K562 (cell line): Measurements from ENCODE around the gene MEIS2. TPM values are rescaled to one million over a fixed set of nuclear protein-coding genes. Genes with fewer than 3 reads are reported as not detected.

ENCODE experiments used
- ATAC-seq: fragments of 200-7000 bp; cut with Tn5 transposase; 3 replicates; pipeline ENCODE4 v1.9.1; 2020; ENCODE audit warnings: moderate library complexity
- BruUV-seq: library from RNA; stranded (reverse); fragments of 400-500 nt; replicated peaks from 2 replicates; lab custom pipeline; 2021; lab: Mats Ljungman, UMichigan
- CTCF ChIA-PET: fragments of 300-600 bp; formaldehyde crosslinking; extraction: SDS; loops from one replicate; lab custom pipeline; 2021; ENCODE audit warnings: low intra/inter-chr PET ratio; lab: Yijun Ruan, JAX
- POLR2A ChIA-PET: fragments of 300-600, 350-650 bp; sonication (Branson Sonifier 250); formaldehyde crosslinking; extraction: SDS; loops from one replicate; lab custom pipeline; 2021; ENCODE audit warnings: antibody characterized with exemption, inconsistent platforms; lab: Yijun Ruan, JAX
- DNase-seq, 4 experiments: peaks; one replicate each; pipeline versions ENCODE4 v3.0.0 to v3.0.0-alpha.2; 2011 to 2018; ENCODE audit warnings: low spot score in 3 of 4, mixed read lengths in 3 of 4; ENCODE audit errors: extremely low read depth in 1 of 4
- FAIRE-seq: peaks from 2 replicates; lab custom pipeline; 2011; peaks lifted over from hg19 to GRCh38; lab: Jason Lieb, UNC
- H2AFZ ChIP-seq: 2 replicates; pipeline ENCODE4 v1.6.0; 2011; ENCODE audit warnings: low read depth, low read length, control low read depth, inconsistent platforms
- H3K27ac ChIP-seq: fragments of 200-600 bp; 3 replicates; pipeline ENCODE4 v1.8.0; 2011; ENCODE audit warnings: low read depth, mild to moderate bottlenecking, control low read depth, inconsistent platforms, low read length, moderate library complexity, mixed read lengths; ENCODE audit errors: extremely low read depth
- H3K27me3 ChIP-seq, 2 experiments: fragments of 300-600 bp in 1 of 2; 2 replicates in 1 of 2; 3 replicates in 1 of 2; pipeline versions ENCODE4 v1.6.0 to v1.8.0; 2011; ENCODE audit warnings: inconsistent platforms in 2 of 2, low read length in 2 of 2, mild to moderate bottlenecking in 1 of 2, mixed read lengths in 1 of 2, moderate library complexity in 1 of 2; ENCODE audit not compliant: control insufficient read depth in 2 of 2, insufficient read depth in 2 of 2
- H3K36me3 ChIP-seq: fragments of 300-600 bp; 3 replicates; pipeline ENCODE4 v1.8.0; 2011; ENCODE audit warnings: mild to moderate bottlenecking, low read length, inconsistent platforms; ENCODE audit not compliant: control insufficient read depth, insufficient read depth
- H3K4me1 ChIP-seq, 2 experiments: fragments of 200-600 bp in 1 of 2; replicated peaks in 1 of 2; 2 replicates in 1 of 2; 3 replicates in 1 of 2; pipeline versions ENCODE4 v1.5.1 to v1.8.0; 2011; ENCODE audit warnings: inconsistent platforms in 2 of 2, low read length in 2 of 2, mild to moderate bottlenecking in 1 of 2, mixed read lengths in 1 of 2, moderate library complexity in 1 of 2; ENCODE audit not compliant: control insufficient read depth in 2 of 2, insufficient read depth in 2 of 2
- H3K4me2 ChIP-seq: 2 replicates; pipeline ENCODE4 v1.6.1; 2011; ENCODE audit warnings: low read length, control low read depth, inconsistent platforms, mixed read lengths; ENCODE audit not compliant: insufficient read depth
- H3K4me3 ChIP-seq: fragments of 200-600 bp; sonication (generic), shearing (Covaris generic); 2 replicates; pipeline ENCODE4 v1.5.1; 2016; ENCODE audit warnings: control low read depth, inconsistent platforms
- H3K79me2 ChIP-seq: fragments of 200-600 bp; 3 replicates; pipeline ENCODE4 v1.8.0; 2011; ENCODE audit warnings: low read length, inconsistent platforms; ENCODE audit not compliant: control insufficient read depth, insufficient read depth
- H3K9ac ChIP-seq, 2 experiments: 2 replicates each; pipeline versions ENCODE4 v1.6.0 to v1.6.1; 2011; ENCODE audit warnings: low read depth in 2 of 2, low read length in 2 of 2, control low read depth in 1 of 2, inconsistent platforms in 1 of 2, mild to moderate bottlenecking in 1 of 2, mixed read lengths in 1 of 2; ENCODE audit not compliant: insufficient read depth in 1 of 2
- H3K9me1 ChIP-seq: one replicate; pipeline ENCODE4 v1.6.0; 2011; ENCODE audit warnings: inconsistent platforms, mild to moderate bottlenecking, low read length, moderate library complexity; ENCODE audit not compliant: control insufficient read depth, insufficient read depth
- H3K9me3 ChIP-seq: replicated peaks from 2 replicates; pipeline ENCODE4 v1.5.1; 2011; ENCODE audit warnings: low read depth, low read length, inconsistent platforms; ENCODE audit not compliant: control insufficient read depth, insufficient read depth
- H4K20me1 ChIP-seq: replicated peaks from 2 replicates; pipeline ENCODE4 v1.6.1; 2011; ENCODE audit warnings: low read length, inconsistent platforms, mixed read lengths; ENCODE audit not compliant: control insufficient read depth, insufficient read depth
- ESRRA ChIP-seq: fragments of 450-650 bp; IDR thresholded peaks from 2 replicates; pipeline ENCODE4 v1.6.1; 2014; ENCODE audit warnings: low read depth, mild to moderate bottlenecking, moderate library complexity, borderline replicate concordance
- FOSL1 ChIP-seq: fragments of 200-800 bp; sonication (Bioruptor generic); conservative IDR thresholded peaks from 2 replicates; pipeline ENCODE4 v1.6.1; 2016; ENCODE audit warnings: missing genetic modification characterization, missing compliant biosample characterization
- JUNB ChIP-seq: fragments of 450-650 bp; formaldehyde crosslinking; conservative IDR thresholded peaks from 2 replicates; pipeline ENCODE4 v1.4.0; 2020; ENCODE audit warnings: mild to moderate bottlenecking
- MGA ChIP-seq: fragments of 450-650 bp; IDR thresholded peaks from 2 replicates; pipeline ENCODE4 v1.6.1; 2016; ENCODE audit warnings: mild to moderate bottlenecking, moderate library complexity
- MYBL2 ChIP-seq, 2 experiments: fragments of 450-650 bp in 1 of 2; sonication (generic) in 1 of 2; formaldehyde crosslinking in 1 of 2; IDR thresholded peaks; 2 replicates each; pipeline versions ENCODE4 v1.6.1 to v1.8.1; 2017 to 2022; ENCODE audit warnings: borderline replicate concordance in 1 of 2, inconsistent platforms in 1 of 2, low read depth in 1 of 2, mild to moderate bottlenecking in 1 of 2, missing genetic modification reagents in 1 of 2, moderate library complexity in 1 of 2
- SIN3A ChIP-seq, 2 experiments: fragments of 150-350 bp in 1 of 2; IDR thresholded peaks; 2 replicates each; pipeline ENCODE4 v1.6.1; 2011 to 2016; ENCODE audit warnings: borderline replicate concordance in 2 of 2, low read depth in 2 of 2, low read length in 2 of 2, mild to moderate bottlenecking in 2 of 2, moderate library complexity in 2 of 2; ENCODE audit not compliant: control insufficient read depth in 1 of 2
- ZKSCAN8 ChIP-seq: fragments of 200-800 bp; sonication (Bioruptor generic); IDR thresholded peaks from 2 replicates; pipeline ENCODE4 v1.6.1; 2016; ENCODE audit warnings: missing genetic modification characterization, missing compliant biosample characterization
- WGBS: fragments of 100-300 bp; shearing (Covaris generic); methylation state at CpG from one replicate; pipeline ENCODE4 v1.1.6; 2016; ENCODE audit warnings: low coverage, mixed read lengths; ENCODE audit not compliant: insufficient coverage; ENCODE audit errors: missing lambda C conversion rate; 5-methylcytosine and 5-hydroxymethylcytosine counted together
- in situ Hi-C: fragments of 300-500 bp; cut with MboI; formaldehyde crosslinking; loops from 4 replicates; pipeline ENCODE4 v1.15.0; 2018; ENCODE audit warnings: inconsistent platforms, mixed read lengths
- intact Hi-C: fragments of 100-400 bp; cut with micrococcal nuclease; formaldehyde crosslinking; loops from 2 replicates; pipeline ENCODE4 v1.14.2; 2022
- polyA plus RNA-seq, 8 experiments: library from polyadenylated mRNA; depleted of rRNA in 4 of 8; stranded (reverse) in 5 of 8; unstranded in 3 of 8; fragments of >200 nt; fragmentation: Nextera tagmentation in 2 of 8; fragmentation: Illumina TruSeq in 1 of 8; extraction: Ambion mirVana in 2 of 8; extraction: Trizol in 1 of 8; gene quantifications; 2 replicates each; pipeline versions ENCODE4 v1.2.1 to v1.2.3, GENCODE V29; 2011 to 2014; ENCODE audit warnings: inconsistent platforms in 1 of 8, missing spikeins in 1 of 8
- total RNA-seq, 7 experiments: library from RNA; depleted of rRNA in 6 of 7; stranded (reverse); fragments of >200 nt in 6 of 7; fragmentation: Illumina TruSeq in 2 of 7; extraction: Trizol in 2 of 7; gene quantifications; 2 replicates each; pipeline versions ENCODE4 v1.2.1 to v1.2.3, GENCODE V29; 2011 to 2021; ENCODE audit warnings: low replicate concordance in 1 of 7
- TF ChIP-seq, protein P1 (sequence below): fragments of 250-450 bp; sonication (Bioruptor Pico); IDR thresholded peaks from 2 replicates; pipeline ENCODE4 v1.8.0; 2022; ENCODE audit warnings: moderate library complexity, mild to moderate bottlenecking, inconsistent platforms

Gene MEIS2
- total and polyA plus RNA-seq, 9 of the 15 experiments (the other 6 are each of a cell fraction or from before 2014, with no cell fraction given) = 7.5 to 64.2 (median 22.3) TPM

DNA sequence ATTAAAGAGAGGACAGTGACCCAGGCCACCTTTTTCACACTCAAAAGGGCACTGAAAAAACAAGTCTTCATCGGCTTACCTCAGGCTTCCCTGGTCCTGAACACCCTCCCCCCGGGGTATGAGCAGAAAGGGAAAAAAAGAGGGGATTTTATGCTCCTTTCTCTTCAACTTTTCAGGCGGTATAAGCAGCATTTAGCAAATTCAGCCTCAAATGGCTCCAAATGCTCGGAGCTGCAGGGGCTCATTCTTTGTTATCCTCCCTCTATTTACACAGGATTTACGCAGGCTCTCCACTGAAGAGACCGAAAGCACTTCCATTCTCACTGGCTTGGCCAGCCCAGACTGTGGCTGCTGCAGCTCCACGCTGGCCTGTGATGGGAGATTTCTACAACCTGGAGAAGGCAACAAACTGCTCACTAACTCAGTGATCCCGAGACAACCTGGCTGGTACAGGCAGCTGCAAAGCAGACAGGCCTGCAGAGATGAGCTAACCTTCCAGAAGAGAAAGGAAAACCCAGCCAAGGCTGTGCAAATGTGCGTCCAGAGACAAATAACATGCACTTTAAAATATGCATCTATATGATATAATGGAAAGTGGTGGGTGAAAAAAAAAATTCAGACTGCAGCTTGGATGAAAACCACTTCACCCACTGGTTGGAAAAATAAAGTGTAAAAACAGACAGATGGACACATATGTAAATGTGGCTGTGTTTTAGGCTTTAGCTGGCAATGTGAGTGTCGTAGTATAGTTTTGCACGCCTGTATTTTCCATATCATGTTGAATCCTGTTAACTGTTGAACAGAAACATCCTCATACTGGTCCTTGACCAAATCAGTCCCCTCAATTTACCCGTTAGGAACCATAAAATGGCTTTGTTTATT, 54.2 kb downstream of the MEIS2 start:
- Histone ChIP-seq H3K79me2 (no peaks in the 10 kb centered on the region), H3K4me3 (no peak overlapping the region), H3K9me3 (no peaks in the 10 kb centered on the region), H3K36me3 (peaks cover 58% of the 10 kb centered on the region), H3K27ac (no peak overlapping the region), H2AFZ (no peak overlapping the region), H3K27me3 (no peaks in the 10 kb centered on the region), H3K4me2 (no peak overlapping the region), H3K9ac (no peak overlapping the region), H3K4me1 (no peaks in the 10 kb centered on the region), H3K9me1 (no peaks in the 10 kb centered on the region), H4K20me1 (no peaks in the 10 kb centered on the region)
- ATAC-seq (no peak), FAIRE-seq (no peak), DNase-seq (no peak)
- WGBS = 94% methylated on average over 11 of the region's 12 CpGs
- intact Hi-C loops = no loop called here
- ChIA-PET POLR2A (interaction anchor here (0.7 to 1.7 kb wide), 3 partner anchors 10 to 49 kb away, joined by 3 to 7 read pairs (median 3); no protein-coding TSS in a partner anchor), CTCF (no interaction called here)
- in situ Hi-C loops = no loop called here
- no TSS peak for BruUV-seq
- TF ChIP-seq ZKSCAN8 (CRISPR knock-in tag) = no peak
- no peak for TF ChIP-seq MGA
- no peak for TF ChIP-seq FOSL1
- no peak for TF ChIP-seq MYBL2 (IDR thresholded peaks at IDR 0.05; ENCODE audit: low read depth)
- TF ChIP-seq MYBL2 (CRISPR knock-in tag; IDR thresholded peaks at IDR 0.05; ENCODE audit: borderline replicate concordance) = no peak
- no peak for TF ChIP-seq JUNB (CRISPR knock-in tag)
- TF ChIP-seq SIN3A (IDR thresholded peaks at IDR 0.05; ENCODE audit: borderline replicate concordance in 2 of 2, control insufficient read depth in 1 of 2, low read depth in 2 of 2, low read length in 2 of 2) = no peak
- TF ChIP-seq, protein P1, sequence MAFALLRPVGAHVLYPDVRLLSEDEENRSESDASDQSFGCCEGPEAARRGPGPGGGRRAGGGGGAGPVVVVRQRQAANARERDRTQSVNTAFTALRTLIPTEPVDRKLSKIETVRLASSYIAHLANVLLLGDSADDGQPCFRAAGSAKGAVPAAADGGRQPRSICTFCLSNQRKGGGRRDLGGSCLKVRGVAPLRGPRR (CRISPR knock-in tag) = no peak
- TF ChIP-seq ESRRA = no peak
